B cell (primary cell): ENCODE data around the gene DKKL1. TPM values are rescaled to one million over a fixed set of nuclear protein-coding genes. Genes with fewer than 3 reads are reported as not detected.

Experiments used
- ATAC-seq: fragments of 200-7000 bp; cut with Tn5 transposase; one replicate; pipeline ENCODE4 v1.10.0; 2021; ENCODE audit warnings: low read depth, mild to moderate bottlenecking, moderate number of reproducible peaks, moderate library complexity
- CTCF ChIA-PET: fragments of 350-600 bp; sonication (Branson Sonifier 250); formaldehyde crosslinking; loops from one replicate; lab custom pipeline; 2021; ENCODE audit warnings: antibody characterized with exemption, inconsistent platforms; lab: Charles Lee
- POLR2A ChIA-PET: fragments of 350-600 bp; sonication (Branson Sonifier 250); formaldehyde crosslinking; loops from one replicate; lab custom pipeline; 2021; ENCODE audit warnings: antibody characterized with exemption; lab: Charles Lee
- DNase-seq: peaks from one replicate; pipeline ENCODE4 v3.0.0; 2013
- H2AFZ ChIP-seq: 2 replicates; pipeline ENCODE4 v1.6.1; 2012; ENCODE audit warnings: mild to moderate bottlenecking, low read depth, low read length; ENCODE audit not compliant: insufficient read depth, poor library complexity, severe bottlenecking
- H3K27ac ChIP-seq, 2 donors: 1 replicate in 1 of 2; 2 replicates in 1 of 2; pipeline ENCODE4 v1.5.1; 2012 to 2013; ENCODE audit warnings: low read length in 2 of 2, mild to moderate bottlenecking in 2 of 2, moderate library complexity in 1 of 2
- H3K27me3 ChIP-seq, 4 experiments: fragments of 200-600 bp in 1 of 4; sonication (generic) in 1 of 4; replicated peaks in 1 of 4; 1 replicate in 2 of 4; 2 replicates in 2 of 4; pipeline versions ENCODE4 v1.6.1 to v1.7.0; 2013 to 2016; ENCODE audit warnings: low read length in 3 of 4, mild to moderate bottlenecking in 2 of 4, mixed read lengths in 1 of 4, moderate library complexity in 1 of 4; ENCODE audit not compliant: insufficient read depth in 4 of 4, control insufficient read depth in 3 of 4; ENCODE audit errors: control extremely low read depth in 1 of 4
- H3K36me3 ChIP-seq, 2 experiments: replicated peaks in 1 of 2; 1 replicate in 1 of 2; 2 replicates in 1 of 2; pipeline versions ENCODE4 v1.6.1 to v1.7.1; 2013; ENCODE audit warnings: low read length in 1 of 2; ENCODE audit not compliant: insufficient read depth in 2 of 2, control insufficient read depth in 1 of 2; ENCODE audit errors: control extremely low read depth in 1 of 2, extremely low read depth in 1 of 2
- H3K4me1 ChIP-seq, 2 donors: fragments of 200-600 bp in 1 of 2; sonication (generic) in 1 of 2; 1 replicate in 1 of 2; 2 replicates in 1 of 2; pipeline versions ENCODE4 v1.5.1 to v1.6.1; 2013 to 2017; ENCODE audit warnings: low read length in 2 of 2; ENCODE audit not compliant: control insufficient read depth in 2 of 2, insufficient read depth in 2 of 2
- H3K4me2 ChIP-seq: replicated peaks from 2 replicates; pipeline ENCODE3; 2012; ENCODE audit warnings: mild to moderate bottlenecking, low read depth, low read length; ENCODE audit not compliant: poor library complexity, severe bottlenecking
- H3K4me3 ChIP-seq, 5 experiments: fragments of 200-600 bp in 1 of 5; sonication (generic) in 1 of 5; 1 replicate in 3 of 5; 2 replicates in 2 of 5; pipeline versions ENCODE4 v1.5.1 to v1.7.0; 2011 to 2016; ENCODE audit warnings: low read length in 4 of 5, mild to moderate bottlenecking in 4 of 5, low read depth in 2 of 5, control low read depth in 1 of 5, moderate library complexity in 1 of 5; ENCODE audit not compliant: insufficient read depth in 1 of 5; ENCODE audit errors: control extremely low read depth in 1 of 5, extremely low read depth in 1 of 5
- H3K79me2 ChIP-seq: fragments of 200-600 bp; sonication (generic); one replicate; pipeline ENCODE4 v1.6.0; 2016; ENCODE audit warnings: low read length; ENCODE audit not compliant: control insufficient read depth, insufficient read depth
- H3K9ac ChIP-seq: fragments of 200-600 bp; sonication (generic); 2 replicates; pipeline ENCODE4 v1.6.1; 2017; ENCODE audit warnings: mild to moderate bottlenecking, low read length, moderate library complexity
- H3K9me3 ChIP-seq, 3 donors: one replicate each; pipeline versions ENCODE4 v1.6.1 to v1.7.1; 2013; ENCODE audit warnings: low read length in 2 of 3; ENCODE audit not compliant: control insufficient read depth in 2 of 3, insufficient read depth in 1 of 3; ENCODE audit errors: control extremely low read depth in 1 of 3
- H4K20me1 ChIP-seq: 2 replicates; pipeline ENCODE4 v1.6.0; 2012; ENCODE audit warnings: mild to moderate bottlenecking, low read length; ENCODE audit not compliant: insufficient read depth, control insufficient read depth, poor library complexity, severe bottlenecking
- H3K27ac Mint-ChIP-seq: one replicate; pipeline ENCODE4 v1.8.0; 2021; ENCODE audit warnings: mixed read lengths
- H3K27me3 Mint-ChIP-seq: one replicate; pipeline ENCODE4 v1.8.0; 2021; ENCODE audit warnings: mixed read lengths
- H3K4me1 Mint-ChIP-seq: one replicate; pipeline ENCODE4 v1.8.0; 2021; ENCODE audit warnings: mixed read lengths
- H3K4me3 Mint-ChIP-seq: one replicate; pipeline ENCODE4 v1.8.0; 2021; ENCODE audit warnings: mixed read lengths
- H3K9me3 Mint-ChIP-seq: one replicate; pipeline ENCODE4 v1.8.0; 2022; ENCODE audit warnings: mixed read lengths; ENCODE audit not compliant: insufficient read depth
- CTCF ChIP-seq: fragments of 200-600 bp; IDR thresholded peaks from one replicate; pipeline ENCODE4 v1.8.0; 2022; ENCODE audit warnings: antibody characterized with exemption, mild to moderate bottlenecking
- EZH2 ChIP-seq: IDR thresholded peaks from 2 replicates; pipeline ENCODE4 v1.6.1; 2012; ENCODE audit warnings: borderline replicate concordance, low read depth, mild to moderate bottlenecking, moderate library complexity, low read length; ENCODE audit not compliant: insufficient read depth, poor library complexity, severe bottlenecking
- WGBS: methylation state at CpG from one replicate; pipeline ENCODE4 v1.1.5; 2013; ENCODE audit warnings: missing lambda C conversion rate; ENCODE audit not compliant: insufficient coverage; 5-methylcytosine and 5-hydroxymethylcytosine counted together
- intact Hi-C: fragments of 100-400 bp; cut with micrococcal nuclease; formaldehyde crosslinking; loops from one replicate; pipeline ENCODE4 v1.10.0; 2022
- polyA plus RNA-seq: library from polyadenylated mRNA; depleted of rRNA; stranded (reverse); fragments of >200 nt; gene quantifications from 2 replicates; pipeline ENCODE4 v1.2.3, GENCODE V29; 2012
- total RNA-seq, 2 donors: library from RNA; stranded (reverse); fragments of 120-200 nt in 1 of 2; gene quantifications; 1 replicate in 1 of 2; 2 replicates in 1 of 2; pipeline versions ENCODE4 v1.2.3 to v1.2.4, GENCODE V29; 2013 to 2022

Gene DKKL1
- total and polyA plus RNA-seq, 2 donors (not counting 1 experiment from before 2014, with no cell fraction given), result 1.2 to 1.6 TPM

GRCh38 chr19:49409441-49410029, 45.9 kb downstream of the DKKL1 start:
- H3K4me3 Mint-ChIP-seq, result peak overlapping the region; percentile 52
- H3K4me3 ChIP-seq, result peak overlapping the region in 1 of 5 experiments; percentile 45
- H3K79me2 ChIP-seq, result no peaks in the 10 kb centered on the region
- H3K36me3 ChIP-seq, result no peaks in the 10 kb centered on the region
- H3K9me3 Mint-ChIP-seq, result no peaks in the 10 kb centered on the region
- H4K20me1 ChIP-seq, result no peaks in the 10 kb centered on the region
- H3K4me2 ChIP-seq, result peak overlapping the region; percentile 71
- H3K27ac Mint-ChIP-seq, result peak overlapping the region; percentile 60
- H3K27me3 ChIP-seq, result no peaks in the 10 kb centered on the region
- ATAC-seq (peak; percentile 85), DNase-seq (peak; percentile 71)
- H2AFZ ChIP-seq, result peak overlapping the region; percentile 74
- H3K9ac ChIP-seq, result peak overlapping the region; percentile 12
- peaks cover 46% of the 10 kb centered on the region for H3K4me1 Mint-ChIP-seq
- POLR2A ChIA-PET, result interaction anchor here (0.7 to 1.2 kb wide), 3 partner anchors 12 to 69 kb away, joined by 3 to 5 read pairs (median 3); no protein-coding TSS in a partner anchor
- peaks cover 34 to 46% of the 10 kb centered on the region in 2 donors for H3K4me1 ChIP-seq
- intact Hi-C loops, result loop anchor here (2.0 kb wide), 1 partner anchor 15 kb away; the partner anchor contains the start of gene GFY
- H3K27ac ChIP-seq, result peak overlapping the region; percentile 50 to 55
- TF ChIP-seq CTCF, result no peak
- no peak for TF ChIP-seq EZH2
- no peaks in the 10 kb centered on the region for H3K27me3 Mint-ChIP-seq
- CTCF ChIA-PET, result interaction anchor here (0.6 to 4.4 kb wide), 11 partner anchors 8 to 184 kb away, joined by 3 to 25 read pairs (median 3); no protein-coding TSS in a partner anchor
- peaks cover 0 to 3% (median 0%) of the 10 kb centered on the region in 3 donors for H3K9me3 ChIP-seq
- WGBS, result 60% methylated on average over 3 of the region's 5 CpGs
